GM12891 (cell line): ENCODE results near the gene ALG9.

Experiments
- POLR2A ChIP-seq: IDR thresholded peaks from 2 replicates; pipeline ENCODE4 v1.6.1; 2011; ENCODE audit warnings: low read depth, low read length, control low read depth
- TAF1 ChIP-seq: IDR thresholded peaks from 2 replicates; pipeline ENCODE4 v1.6.1; 2011; ENCODE audit warnings: low read depth, low read length, control low read depth

GRCh38 chr11:111792314-111792713 lies 79.1 kb downstream of the ALG9 start:
- TF ChIP-seq TAF1 (no peak), POLR2A (no peak)
